Measurements from ENCODE around the gene CFDP1. TPM values are rescaled to one million over a fixed set of nuclear protein-coding genes. Genes with fewer than 3 reads are reported as not detected.
A peak's percentile ranks its signal among the peaks of the same experiment; 100 is the strongest.

CFDP1 gene
- polyA plus RNA-seq, 12 donors: 69.9 to 127 (median 91.3) TPM; not detected in 1

DNA sequence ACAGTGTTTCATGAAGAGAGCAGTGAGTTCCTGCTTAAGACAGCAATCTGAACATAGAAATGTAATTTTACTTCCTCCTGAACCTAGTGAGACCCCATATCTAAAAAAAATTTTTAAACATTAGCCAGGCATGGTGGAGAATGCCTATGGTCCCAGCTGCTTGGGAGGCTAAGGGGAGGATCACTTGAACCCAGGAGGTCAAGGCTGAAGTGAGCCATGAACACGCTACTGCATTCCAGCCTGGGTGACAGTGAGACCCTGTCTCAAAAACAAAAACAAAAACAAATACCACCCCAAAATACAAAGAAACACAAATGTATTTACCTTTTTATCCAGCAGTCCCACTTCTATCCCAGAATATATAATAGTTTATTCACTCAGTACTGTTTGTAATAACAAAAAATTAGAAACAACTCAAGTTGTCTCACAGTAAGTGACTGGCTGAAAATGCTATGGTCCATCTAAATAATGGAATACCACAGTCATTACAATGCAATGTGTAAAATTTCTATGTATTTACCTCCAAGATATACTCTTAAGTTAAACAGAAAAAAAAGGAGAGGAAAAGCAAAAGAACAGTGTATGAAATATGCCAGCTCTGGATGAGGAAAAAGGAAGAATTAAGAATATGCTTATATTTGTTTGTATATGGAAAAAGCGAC lies 16.3 kb downstream of the CFDP1 start:
- DNase-seq: no peak

GRCh38 chr16:75415169-75415905 lies 18.0 kb downstream of the CFDP1 start:
- DNase-seq: no peak

DNA sequence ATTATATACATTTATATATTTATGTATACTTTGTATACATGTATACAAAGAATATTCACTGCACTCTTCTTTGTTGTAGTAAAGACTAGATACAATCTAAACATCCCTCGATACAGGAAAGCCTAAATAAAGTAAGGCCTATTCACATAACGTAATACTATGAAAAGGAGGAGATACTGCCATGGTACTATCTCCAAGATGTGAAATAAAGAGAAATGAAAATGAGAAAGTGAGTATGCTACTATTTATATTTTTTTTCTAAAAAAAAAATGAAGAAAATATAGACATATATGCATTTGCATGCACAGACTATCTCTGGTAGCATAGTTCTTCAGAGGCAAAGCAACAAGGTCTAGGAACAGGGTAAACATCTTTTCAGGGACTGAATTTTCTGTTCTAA lies 19.4 kb downstream of the CFDP1 start:
- no peak for DNase-seq

DNA sequence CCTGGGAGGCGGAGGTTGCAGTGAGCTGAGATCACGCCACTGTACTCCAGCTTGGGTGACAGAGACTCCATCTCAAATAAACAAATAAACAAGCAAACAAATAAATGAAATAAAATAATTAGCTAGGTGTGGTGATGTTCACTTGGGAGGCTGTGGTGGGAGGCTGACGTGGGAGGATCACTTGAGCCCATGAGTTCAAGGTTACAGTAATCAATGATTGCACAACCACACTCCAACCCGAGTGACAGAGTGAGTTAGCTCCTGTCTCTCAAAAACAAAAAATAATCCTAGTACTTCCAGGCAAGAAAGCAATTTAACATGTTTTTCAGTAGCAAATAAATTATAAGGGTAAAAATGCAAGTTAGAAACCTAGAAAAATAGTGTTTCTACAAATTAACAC lies 26.4 kb downstream of the CFDP1 start:
- no peak for DNase-seq

GRCh38 chr16:75402821-75403475 lies 30.4 kb downstream of the CFDP1 start:
- no peak for DNase-seq

- peak; percentile 62 for DNase-seq
These were observed 31.0 kb downstream of the CFDP1 start for GRCh38 chr16:75402159-75402820.

DNA sequence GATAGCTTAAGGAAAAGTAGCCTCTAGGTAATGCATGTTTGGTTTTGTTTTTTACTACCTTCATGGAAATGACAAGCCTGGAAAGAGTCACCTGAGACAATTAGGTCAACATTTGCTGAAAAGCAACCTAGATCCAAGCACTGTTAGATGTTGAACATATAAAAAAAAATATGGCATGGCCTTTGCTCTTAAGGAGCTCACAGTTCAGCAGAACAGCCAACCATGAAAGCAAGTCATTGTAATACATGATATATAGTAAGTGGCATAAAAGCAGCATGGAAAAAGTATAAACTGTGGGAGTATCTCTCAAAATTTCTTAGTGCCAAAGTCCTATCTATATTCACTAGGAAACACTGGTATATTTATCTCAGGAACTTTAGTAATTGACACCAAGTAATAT lies 31.6 kb downstream of the CFDP1 start:
- no peak for DNase-seq

GRCh38 chr16:75398333-75398732 lies 35.0 kb downstream of the CFDP1 start:
- no peak for DNase-seq

DNA sequence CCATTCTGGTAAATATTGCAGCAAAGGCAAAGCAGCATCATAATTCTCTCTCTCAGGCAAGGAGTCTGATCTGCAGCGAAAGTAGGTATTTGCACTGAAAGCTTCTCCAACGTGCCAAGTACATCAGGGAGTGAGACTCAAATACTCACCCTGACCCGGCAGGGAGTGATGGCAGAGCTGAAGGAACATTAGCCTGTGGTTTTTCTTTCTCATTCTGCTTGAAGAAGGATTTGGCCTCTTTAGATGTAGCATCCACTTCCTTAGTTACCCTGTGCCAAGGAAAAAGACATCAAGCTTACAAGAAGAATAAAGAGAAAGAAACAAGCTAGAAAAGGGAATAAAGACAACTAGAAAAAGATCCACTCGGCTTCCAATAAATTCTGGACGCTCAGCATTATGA lies 38.4 kb downstream of the CFDP1 start:
- peak; percentile 21 for DNase-seq

DNA sequence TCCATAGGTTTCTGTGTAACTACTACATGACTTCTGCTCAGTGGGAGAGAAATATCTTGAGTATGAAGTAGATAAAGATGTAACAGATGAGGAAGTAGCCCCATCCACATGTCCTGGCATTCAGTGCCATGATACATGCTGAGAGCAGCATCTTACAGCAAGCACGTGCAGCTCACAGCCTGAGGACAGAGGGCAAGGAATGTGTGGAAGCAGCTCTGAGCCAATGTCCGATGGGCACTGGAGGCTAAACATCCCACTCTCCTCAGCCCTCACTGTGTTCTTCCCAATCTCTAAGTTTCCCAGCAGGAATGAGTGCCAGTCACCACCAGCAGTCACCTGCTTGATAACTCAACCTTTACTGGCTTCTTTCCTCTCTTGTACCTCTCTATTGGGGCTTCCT lies 40.4 kb downstream of the CFDP1 start:
- DNase-seq: no peak

DNA sequence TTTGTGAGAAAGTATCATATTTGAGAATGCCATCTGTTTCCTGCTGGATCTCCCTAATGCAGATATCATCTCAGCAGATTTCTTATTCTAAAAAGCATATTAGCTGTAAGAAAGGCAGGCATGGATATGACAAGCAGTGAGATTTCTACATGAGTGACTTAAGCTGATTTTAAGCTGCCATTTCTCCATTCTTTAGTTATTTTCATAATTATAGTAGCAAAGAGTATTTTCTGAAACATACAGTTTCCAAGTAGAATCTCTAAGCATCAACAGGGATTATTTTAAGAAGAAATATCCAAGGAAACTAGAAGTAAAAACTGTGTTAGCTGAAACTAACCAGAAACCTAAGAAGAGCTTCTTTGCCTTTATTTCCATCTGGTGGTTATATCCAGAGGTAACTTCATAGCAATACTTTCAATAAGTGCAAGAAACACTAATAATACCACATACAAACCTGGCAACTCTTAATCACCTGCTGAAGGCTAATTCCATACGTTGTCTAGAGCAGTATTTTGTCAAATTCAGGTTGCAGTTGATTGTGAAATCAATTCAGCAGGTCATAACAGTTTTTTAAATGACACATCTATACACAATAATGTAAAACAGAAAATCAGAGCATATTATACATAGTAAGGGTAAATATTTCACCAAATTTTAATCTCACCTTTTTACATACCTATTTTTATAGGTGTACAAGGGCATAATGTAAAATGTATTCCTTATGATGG lies 42.2 kb downstream of the CFDP1 start:
- DNase-seq: no peak

- no peak for DNase-seq
These were observed 44.1 kb downstream of the CFDP1 start for GRCh38 chr16:75389096-75389690.

- DNase-seq: no peak
These were observed 45.4 kb downstream of the CFDP1 start for GRCh38 chr16:75387951-75388350.

GRCh38 chr16:75385507-75386152 lies 47.7 kb downstream of the CFDP1 start:
- DNase-seq: peak; percentile 79

DNA sequence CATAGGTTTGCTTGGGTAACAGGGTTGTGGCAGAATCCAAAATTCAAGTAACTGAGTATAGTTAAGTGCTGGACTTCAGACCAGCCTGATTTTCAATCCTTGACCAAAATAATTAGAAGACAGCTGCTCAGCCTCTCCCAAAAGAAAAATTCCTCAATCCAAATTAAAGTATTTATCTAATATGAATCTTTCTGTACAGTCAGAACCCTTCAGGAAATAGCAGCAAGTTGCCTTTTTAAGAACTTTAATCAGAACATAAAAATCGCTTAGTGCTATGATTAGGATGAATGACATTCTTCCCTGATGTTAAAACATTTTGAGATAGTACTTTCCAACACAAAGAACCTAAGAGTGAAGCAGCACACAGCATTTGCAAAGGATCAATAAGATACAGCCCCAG lies 50.2 kb downstream of the CFDP1 start:
- no peak for DNase-seq

- DNase-seq: no peak
These were observed 50.7 kb downstream of the CFDP1 start for GRCh38 chr16:75382611-75383010.

GRCh38 chr16:75380870-75381269 lies 52.4 kb downstream of the CFDP1 start:
- DNase-seq: no peak

DNA sequence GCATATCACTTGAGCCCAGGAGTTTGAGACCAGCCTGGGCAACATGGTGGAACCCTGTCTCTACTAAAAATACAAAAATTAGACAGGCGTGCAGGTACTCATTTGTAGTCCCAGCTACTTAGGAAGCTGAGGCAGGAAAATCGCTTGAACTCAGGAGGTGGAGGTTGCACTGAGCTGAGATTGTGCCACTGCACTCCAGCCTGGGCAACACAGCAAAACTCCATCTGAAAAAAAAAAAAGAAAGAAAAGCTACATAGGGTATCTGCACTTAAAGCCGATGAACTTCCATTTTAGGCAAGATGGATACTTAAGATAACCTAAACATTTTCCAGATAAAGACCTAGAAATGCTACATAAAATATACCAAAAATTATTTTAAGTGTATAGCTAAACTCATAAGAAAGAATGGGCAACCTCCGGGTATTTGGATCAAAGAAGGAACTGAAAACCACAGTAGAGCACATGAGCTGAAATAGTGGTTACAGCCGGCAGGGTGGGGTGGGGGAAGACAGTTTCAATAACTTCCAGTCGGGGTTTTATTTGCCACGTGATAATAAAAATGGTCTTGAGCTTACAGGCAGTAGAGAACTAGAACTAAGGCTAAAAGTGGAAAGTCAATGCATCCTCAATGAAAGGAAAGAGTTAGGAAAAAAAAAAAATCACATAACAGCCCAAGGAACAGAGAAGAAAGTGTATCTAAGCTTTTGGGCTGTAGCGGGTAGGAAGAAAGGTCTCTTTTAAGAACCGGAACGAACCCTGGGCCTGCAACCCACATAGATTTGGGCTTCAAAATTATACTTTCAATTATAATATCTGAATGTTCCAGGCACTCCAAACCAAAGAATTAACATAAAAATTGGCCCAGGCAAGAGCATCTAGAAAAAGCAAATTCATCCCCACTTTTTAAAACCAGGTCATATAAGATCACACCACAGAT lies 53.1 kb downstream of the CFDP1 start:
- DNase-seq: peak; percentile 13

DNA sequence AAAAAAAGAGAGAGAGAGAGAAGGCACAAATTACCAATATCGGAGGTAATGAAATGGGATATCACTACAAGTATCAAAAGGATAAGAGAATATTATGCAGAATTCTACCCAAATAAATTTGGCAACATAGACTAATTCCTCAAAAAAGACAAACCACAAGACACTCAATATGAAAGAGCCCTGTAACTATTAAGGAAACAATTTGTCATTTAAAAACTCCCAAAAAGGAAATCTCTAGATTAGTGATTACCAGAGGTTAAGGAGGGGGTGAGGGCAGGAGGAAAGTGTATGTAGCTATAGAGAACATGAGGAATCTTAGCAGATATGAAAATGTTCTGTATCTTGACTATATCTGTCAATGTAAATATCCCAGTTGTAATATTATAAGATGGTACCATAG lies 54.0 kb downstream of the CFDP1 start:
- DNase-seq: no peak

- no peak for DNase-seq
These were observed 54.7 kb downstream of the CFDP1 start for GRCh38 chr16:75378616-75379015.

Data from muscle of arm (tissue), 12 donors.